Upper lobe of left lung (tissue), 6 donors: Measurements from ENCODE around the gene C10orf71. TPM values are rescaled to one million over a fixed set of nuclear protein-coding genes. Genes with fewer than 3 reads are reported as not detected.

Source experiments
- ATAC-seq, 2 donors: fragments of 200-7000 bp; cut with Tn5 transposase; one replicate each; pipeline ENCODE4 v1.9.1; 2022; ENCODE audit warnings: mild to moderate bottlenecking in 2 of 2, moderate library complexity in 2 of 2; ENCODE audit not compliant: low FRiP score in 2 of 2
- DNase-seq, 2 donors: peaks; one replicate each; pipeline ENCODE4 v3.0.0-alpha.2; 2019 to 2020
- H3K27ac ChIP-seq, 4 donors: fragments of 200-600 bp; sonication (generic); one replicate each; pipeline ENCODE4 v1.5.1; 2016 to 2019
- H3K27me3 ChIP-seq, 4 donors: fragments of 200-600 bp; sonication (generic); one replicate each; pipeline ENCODE4 v1.5.1; 2017 to 2019
- H3K36me3 ChIP-seq, 4 donors: fragments of 200-600 bp; sonication (generic); one replicate each; pipeline ENCODE4 v1.5.1; 2016 to 2019
- H3K4me1 ChIP-seq, 4 donors: fragments of 200-600 bp; sonication (generic); one replicate each; pipeline ENCODE4 v1.5.1; 2018 to 2019
- H3K4me3 ChIP-seq, 4 donors: fragments of 200-600 bp; sonication (generic); one replicate each; pipeline ENCODE4 v1.5.1; 2017 to 2019; ENCODE audit warnings: mild to moderate bottlenecking in 2 of 4, moderate library complexity in 1 of 4
- H3K9me3 ChIP-seq, 4 donors: fragments of 200-600 bp; sonication (generic); one replicate each; pipeline ENCODE4 v1.5.1; 2018 to 2019
- CTCF ChIP-seq, 6 experiments: fragments of 450-650 bp in 4 of 6; fragments of 200-600 bp in 2 of 6; sonication (generic) in 2 of 6; IDR thresholded peaks; one replicate each; pipeline ENCODE4 v1.5.1; 2016 to 2019; ENCODE audit warnings: antibody characterized with exemption in 6 of 6
- EP300 ChIP-seq, 4 donors: sonication (generic); formaldehyde crosslinking; IDR thresholded peaks; one replicate each; pipeline ENCODE4 v1.5.1; 2017; ENCODE audit warnings: antibody characterized with exemption in 4 of 4, control low read depth in 2 of 4
- POLR2A ChIP-seq, 4 donors: fragments of 450-650 bp; IDR thresholded peaks; one replicate each; pipeline ENCODE4 v1.5.1; 2016 to 2017; ENCODE audit warnings: antibody characterized with exemption in 4 of 4, mild to moderate bottlenecking in 2 of 4
- POLR2AphosphoS5 ChIP-seq, 2 donors: sonication (generic); formaldehyde crosslinking; IDR thresholded peaks; one replicate each; pipeline ENCODE4 v1.5.1; 2017; ENCODE audit warnings: antibody characterized with exemption in 2 of 2
- WGBS, 2 donors: methylation state at CpG; one replicate each; pipeline ENCODE4 v1.1.5; 2017 to 2018; 5-methylcytosine and 5-hydroxymethylcytosine counted together
- total RNA-seq, 6 donors: library from RNA; depleted of rRNA in 4 of 6; stranded (reverse); fragments of >200 nt in 4 of 6; gene quantifications; one replicate each; pipeline versions ENCODE4 v1.1.0 to v1.2.1, GENCODE V29; 2016 to 2021
- donor health status: DM: no; HTN: no; CAD: no; lungs with moderate emphysema.
- donor health status: DM: no; HTN: yes; CAD: no; lungs with severe emphysema.

The C10orf71 gene
- total RNA-seq, 6 donors from 2014 or later, result not detected

GRCh38 chr10:49348593-49348992 is 49.6 kb downstream of the C10orf71 start:
- Histone ChIP-seq H3K9me3 (peaks cover 0 to 11% (median 0%) of the 10 kb centered on the region in 4 donors), H3K4me3 (no peak overlapping the region), H3K4me1 (peaks cover 0 to 4% (median 0%) of the 10 kb centered on the region in 4 donors), H3K27me3 (no peaks in the 10 kb centered on the region), H3K36me3 (no peaks in the 10 kb centered on the region), H3K27ac (no peak overlapping the region)
- 49 to 57% methylated on average over 2 of the region's 2 CpGs for WGBS, 2 donors
- no peak for TF ChIP-seq POLR2A (IDR thresholded peaks at IDR 0.05)
- no peak for TF ChIP-seq CTCF (IDR thresholded peaks at IDR 0.05)
- no peak for TF ChIP-seq EP300 (IDR thresholded peaks at IDR 0.05)
- no peak for TF ChIP-seq POLR2AphosphoS5 (IDR thresholded peaks at IDR 0.05)
- ATAC-seq (no peak), DNase-seq (peak in 1 of 2 donors; percentile 12)

- H3K36me3 ChIP-seq, result no peaks in the 10 kb centered on the region
- DNase-seq, result no peak
- 88 to 89% methylated on average over 4 of the region's 4 CpGs for WGBS, 2 donors
These were observed 50.4 kb downstream of the C10orf71 start for GRCh38 chr10:49349390-49349789.

GRCh38 chr10:49350138-49350537 is 51.2 kb downstream of the C10orf71 start:
- Histone ChIP-seq H3K27me3 (no peaks in the 10 kb centered on the region), H3K36me3 (no peaks in the 10 kb centered on the region), H3K9me3 (peaks cover 0 to 11% (median 0%) of the 10 kb centered on the region in 4 donors), H3K4me1 (peaks cover 0 to 4% (median 0%) of the 10 kb centered on the region in 4 donors), H3K4me3 (no peak overlapping the region), H3K27ac (no peak overlapping the region)
- DNase-seq (no peak), ATAC-seq (no peak)
- TF ChIP-seq EP300 (IDR thresholded peaks at IDR 0.05) (no peak), POLR2AphosphoS5 (IDR thresholded peaks at IDR 0.05) (no peak), POLR2A (IDR thresholded peaks at IDR 0.05) (no peak), CTCF (IDR thresholded peaks at IDR 0.05) (no peak)

More at GRCh38 chr10:49349390-49349789, 50.4 kb downstream of the C10orf71 start:
- TF ChIP-seq CTCF (IDR thresholded peaks at IDR 0.05), result no peak
- TF ChIP-seq EP300 (IDR thresholded peaks at IDR 0.05), result no peak
- TF ChIP-seq POLR2AphosphoS5 (IDR thresholded peaks at IDR 0.05), result no peak
- TF ChIP-seq POLR2A (IDR thresholded peaks at IDR 0.05), result no peak
- Histone ChIP-seq H3K4me1 (peaks cover 0 to 4% (median 0%) of the 10 kb centered on the region in 4 donors), H3K9me3 (peaks cover 0 to 11% (median 0%) of the 10 kb centered on the region in 4 donors), H3K4me3 (no peak overlapping the region), H3K27ac (no peak overlapping the region), H3K27me3 (no peaks in the 10 kb centered on the region)
- no peak for ATAC-seq

DNA sequence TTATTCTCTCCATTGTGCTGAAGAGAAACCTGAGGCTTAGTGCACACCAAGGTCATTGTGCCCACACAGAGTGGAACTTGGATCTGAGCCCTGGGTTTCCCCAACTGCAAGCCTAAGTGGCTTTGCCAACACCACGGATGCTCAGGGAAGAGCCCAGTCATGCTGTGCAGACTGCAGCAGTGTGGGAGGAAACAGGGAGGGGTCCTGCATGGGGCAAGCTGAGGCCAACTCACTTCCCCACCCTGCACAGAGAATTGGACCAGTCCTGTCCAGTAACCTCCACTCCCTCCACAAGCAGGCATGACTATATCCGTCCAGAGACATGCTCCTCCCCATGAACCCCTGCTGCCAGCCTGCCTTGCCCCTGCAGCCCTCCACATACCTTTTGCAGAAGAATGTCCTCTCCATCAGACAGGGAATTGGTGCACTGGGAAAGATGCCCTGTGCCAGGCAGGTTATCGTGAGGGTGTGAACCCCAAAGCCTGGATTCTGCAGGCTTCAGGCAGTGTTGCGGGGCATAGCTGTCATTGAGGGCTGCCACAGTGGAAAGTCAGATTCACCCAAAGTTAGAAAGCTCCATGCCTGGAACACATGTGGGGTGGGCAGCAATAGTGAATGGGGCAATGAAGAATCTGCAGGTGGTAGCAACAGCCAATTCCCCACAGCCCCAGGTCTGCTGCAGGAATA is 52.0 kb downstream of the C10orf71 start:
- DNase-seq, result peak in 1 of 2 donors; percentile 19
- no peaks in the 10 kb centered on the region for H3K36me3 ChIP-seq
- no peak for ATAC-seq
- no peak for TF ChIP-seq CTCF (IDR thresholded peaks at IDR 0.05)
- no peak for TF ChIP-seq POLR2AphosphoS5 (IDR thresholded peaks at IDR 0.05)
- TF ChIP-seq EP300 (IDR thresholded peaks at IDR 0.05), result no peak
- TF ChIP-seq POLR2A (IDR thresholded peaks at IDR 0.05), result no peak
- WGBS, 2 donors, result 17 to 81% methylated on average over 1 to 4 of the region's 4 CpGs
- peaks cover 0 to 11% (median 0%) of the 10 kb centered on the region in 4 donors for H3K9me3 ChIP-seq
- H3K4me3 ChIP-seq, result no peak overlapping the region
- peaks cover 0 to 4% (median 0%) of the 10 kb centered on the region in 4 donors for H3K4me1 ChIP-seq
- H3K27me3 ChIP-seq, result no peaks in the 10 kb centered on the region
- H3K27ac ChIP-seq, result no peak overlapping the region

DNA sequence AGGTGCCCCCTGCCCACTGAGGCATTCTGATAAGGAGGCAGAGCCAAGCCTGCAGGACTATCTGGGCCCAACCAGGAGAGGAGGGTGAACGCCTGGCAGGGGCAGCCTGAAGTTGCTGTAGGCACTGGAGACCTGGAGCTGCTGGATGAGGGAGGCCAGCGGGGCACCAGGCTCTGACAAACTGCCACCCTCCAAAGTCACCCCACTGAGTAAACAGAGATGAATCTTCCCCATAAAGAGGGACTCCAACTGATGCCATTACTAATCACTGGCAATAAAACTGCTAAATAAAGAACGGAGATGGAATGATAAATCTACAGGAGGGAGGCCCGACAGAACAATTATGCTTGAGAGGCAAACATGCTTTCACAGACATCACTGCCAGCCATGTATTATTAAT is 52.7 kb downstream of the C10orf71 start:
- no peak for ATAC-seq

More for the DNA sequence above, 52.7 kb downstream of the C10orf71 start:
- WGBS, 2 donors, result 86 to 89% methylated on average over 3 to 4 of the region's 4 CpGs
- TF ChIP-seq POLR2AphosphoS5 (IDR thresholded peaks at IDR 0.05), result no peak
- TF ChIP-seq CTCF (IDR thresholded peaks at IDR 0.05), result no peak
- no peak for TF ChIP-seq EP300 (IDR thresholded peaks at IDR 0.05)
- TF ChIP-seq POLR2A (IDR thresholded peaks at IDR 0.05), result no peak
- Histone ChIP-seq H3K9me3 (peaks cover 0 to 11% (median 0%) of the 10 kb centered on the region in 4 donors), H3K4me3 (no peak overlapping the region), H3K27me3 (no peaks in the 10 kb centered on the region), H3K27ac (no peak overlapping the region), H3K4me1 (peaks cover 0 to 4% (median 0%) of the 10 kb centered on the region in 4 donors), H3K36me3 (no peaks in the 10 kb centered on the region)
- no peak for DNase-seq
